Liver (tissue), 9 donors: ENCODE data around the gene NLGN3. TPM values are rescaled to one million over a fixed set of nuclear protein-coding genes. Genes with fewer than 3 reads are reported as not detected.

ENCODE experiments used
- DNase-seq: peaks from one replicate; pipeline ENCODE4 v3.0.0-alpha.2; 2017; ENCODE audit warnings: low spot score
- H3K27ac ChIP-seq, 2 donors: one replicate each; pipeline ENCODE4 v1.7.0; 2013; ENCODE audit warnings: inconsistent platforms in 2 of 2, low read length in 2 of 2, control low read depth in 1 of 2, low read depth in 1 of 2, mild to moderate bottlenecking in 1 of 2
- H3K27me3 ChIP-seq, 4 donors: one replicate each; pipeline versions ENCODE4 v1.6.1 to v1.7.0; 2013; ENCODE audit warnings: low read length in 3 of 4, inconsistent platforms in 1 of 4, mild to moderate bottlenecking in 1 of 4, moderate library complexity in 1 of 4; ENCODE audit not compliant: control insufficient read depth in 4 of 4, insufficient read depth in 4 of 4
- H3K36me3 ChIP-seq, 4 donors: one replicate each; pipeline versions ENCODE4 v1.6.1 to v1.7.0; 2013; ENCODE audit warnings: low read length in 3 of 4, mild to moderate bottlenecking in 3 of 4, low read depth in 1 of 4, moderate library complexity in 1 of 4; ENCODE audit not compliant: control insufficient read depth in 4 of 4, insufficient read depth in 3 of 4
- H3K4me1 ChIP-seq, 4 donors: one replicate each; pipeline versions ENCODE4 v1.6.1 to v1.7.0; 2013; ENCODE audit warnings: low read length in 3 of 4, mild to moderate bottlenecking in 3 of 4, moderate library complexity in 1 of 4; ENCODE audit not compliant: control insufficient read depth in 4 of 4, insufficient read depth in 4 of 4
- H3K4me3 ChIP-seq, 3 donors: one replicate each; pipeline versions ENCODE4 v1.6.1 to v1.7.0; 2013; ENCODE audit warnings: low read length in 3 of 3, control low read depth in 1 of 3, low read depth in 1 of 3, mild to moderate bottlenecking in 1 of 3
- H3K9ac ChIP-seq, 2 donors: one replicate each; pipeline ENCODE4 v1.7.0; 2013; ENCODE audit warnings: low read length in 2 of 2, mild to moderate bottlenecking in 2 of 2, moderate library complexity in 2 of 2, control low read depth in 1 of 2, low read depth in 1 of 2
- H3K9me3 ChIP-seq, 4 donors: one replicate each; pipeline versions ENCODE4 v1.6.1 to v1.7.0; 2013; ENCODE audit warnings: low read length in 3 of 4; ENCODE audit not compliant: control insufficient read depth in 4 of 4
- ATF3 ChIP-seq: IDR thresholded peaks from 2 replicates; pipeline ENCODE4 v1.6.1; 2016; ENCODE audit warnings: antibody characterized with exemption
- FOXA1 ChIP-seq: IDR thresholded peaks from 2 replicates; pipeline ENCODE4 v1.6.1; 2016; ENCODE audit warnings: antibody characterized with exemption
- FOXA2 ChIP-seq: IDR thresholded peaks from 2 replicates; pipeline ENCODE4 v1.6.1; 2016; ENCODE audit warnings: antibody characterized with exemption
- HNF4A ChIP-seq, 2 donors: conservative IDR thresholded peaks; 2 replicates each; pipeline ENCODE4 v1.6.1; 2016; ENCODE audit warnings: antibody characterized with exemption in 2 of 2, mild to moderate bottlenecking in 2 of 2
- HNF4G ChIP-seq: IDR thresholded peaks from 2 replicates; pipeline ENCODE4 v1.6.1; 2016; ENCODE audit warnings: antibody characterized with exemption
- JUND ChIP-seq, 2 donors: IDR thresholded peaks; 2 replicates each; pipeline ENCODE4 v1.6.1; 2016; ENCODE audit warnings: antibody characterized with exemption in 2 of 2
- RAD21 ChIP-seq, 2 donors: IDR thresholded peaks; 2 replicates each; pipeline ENCODE4 v1.6.1; 2016; ENCODE audit warnings: antibody characterized with exemption in 2 of 2, mild to moderate bottlenecking in 2 of 2
- REST ChIP-seq: IDR thresholded peaks from 2 replicates; pipeline ENCODE4 v1.6.1; 2016; ENCODE audit warnings: antibody characterized with exemption, mild to moderate bottlenecking
- RXRA ChIP-seq, 2 donors: IDR thresholded peaks; 2 replicates each; pipeline ENCODE4 v1.6.1; 2017 to 2018; ENCODE audit warnings: antibody characterized with exemption in 2 of 2, mild to moderate bottlenecking in 1 of 2
- YY1 ChIP-seq: IDR thresholded peaks from 2 replicates; pipeline ENCODE4 v1.6.1; 2016; ENCODE audit warnings: antibody characterized with exemption, mild to moderate bottlenecking
- WGBS: extraction: QIAGEN DNeasy Blood & Tissue Kit; methylation state at CpG from one replicate; pipeline ENCODE4 v1.1.7; 2013; 5-methylcytosine and 5-hydroxymethylcytosine counted together
- polyA plus RNA-seq, 2 donors: library from polyadenylated mRNA; stranded (reverse) in 1 of 2; unstranded in 1 of 2; fragments of 200-250 nt in 1 of 2; fragments of >200 nt in 1 of 2; fragmentation: Nextera tagmentation in 1 of 2; extraction: Ambion mirVana in 1 of 2; gene quantifications; one replicate each; pipeline versions ENCODE4 v1.2.1 to v1.2.3, GENCODE V29; 2013 to 2015
- total RNA-seq, 2 donors: library from RNA; depleted of rRNA; stranded (reverse); fragments of >200 nt; gene quantifications; one replicate each; pipeline ENCODE4 v1.2.3, GENCODE V29; 2014
- TF ChIP-seq, protein P1 (sequence below): fragments of 150-350 bp; IDR thresholded peaks from 2 replicates; pipeline ENCODE4 v1.5.1; 2017; ENCODE audit warnings: improper control_type of control experiment, low read depth, low read length; ENCODE audit not compliant: missing input control
- TF ChIP-seq, protein P2 (sequence below): IDR thresholded peaks from 2 replicates; pipeline ENCODE4 v1.6.1; 2016; ENCODE audit warnings: antibody characterized with exemption
- TF ChIP-seq, protein P3 (sequence below): IDR thresholded peaks from 2 replicates; pipeline ENCODE4 v1.6.1; 2016; ENCODE audit warnings: antibody characterized with exemption
- donor health status: healthy.
- donor health status: healthy.
- donor health status: healthy.
- donor health status: healthy.
- donor health status: healthy.

The NLGN3 gene
- total and polyA plus RNA-seq, 4 donors, result 0.11 to 0.23 (median 0.15) TPM

GRCh38 chrX:71160475-71160874 lies 15.8 kb downstream of the NLGN3 start:
- DNase-seq, result no peak
- no peak overlapping the region for H3K4me3 ChIP-seq
- WGBS, result 94% methylated on average over 3 of the region's 3 CpGs
- no peaks in the 10 kb centered on the region for H3K36me3 ChIP-seq
- H3K9me3 ChIP-seq, result no peaks in the 10 kb centered on the region
- no peak overlapping the region for H3K27ac ChIP-seq
- no peaks in the 10 kb centered on the region for H3K27me3 ChIP-seq
- no peaks in the 10 kb centered on the region for H3K4me1 ChIP-seq
- H3K9ac ChIP-seq, result no peak overlapping the region
- TF ChIP-seq ATF3, result no peak
- TF ChIP-seq, protein P1, sequence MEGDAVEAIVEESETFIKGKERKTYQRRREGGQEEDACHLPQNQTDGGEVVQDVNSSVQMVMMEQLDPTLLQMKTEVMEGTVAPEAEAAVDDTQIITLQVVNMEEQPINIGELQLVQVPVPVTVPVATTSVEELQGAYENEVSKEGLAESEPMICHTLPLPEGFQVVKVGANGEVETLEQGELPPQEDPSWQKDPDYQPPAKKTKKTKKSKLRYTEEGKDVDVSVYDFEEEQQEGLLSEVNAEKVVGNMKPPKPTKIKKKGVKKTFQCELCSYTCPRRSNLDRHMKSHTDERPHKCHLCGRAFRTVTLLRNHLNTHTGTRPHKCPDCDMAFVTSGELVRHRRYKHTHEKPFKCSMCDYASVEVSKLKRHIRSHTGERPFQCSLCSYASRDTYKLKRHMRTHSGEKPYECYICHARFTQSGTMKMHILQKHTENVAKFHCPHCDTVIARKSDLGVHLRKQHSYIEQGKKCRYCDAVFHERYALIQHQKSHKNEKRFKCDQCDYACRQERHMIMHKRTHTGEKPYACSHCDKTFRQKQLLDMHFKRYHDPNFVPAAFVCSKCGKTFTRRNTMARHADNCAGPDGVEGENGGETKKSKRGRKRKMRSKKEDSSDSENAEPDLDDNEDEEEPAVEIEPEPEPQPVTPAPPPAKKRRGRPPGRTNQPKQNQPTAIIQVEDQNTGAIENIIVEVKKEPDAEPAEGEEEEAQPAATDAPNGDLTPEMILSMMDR, result no peak
- no peak for TF ChIP-seq FOXA1
- no peak for TF ChIP-seq HNF4A (conservative IDR thresholded peaks at IDR 0.05)
- TF ChIP-seq, protein P2, sequence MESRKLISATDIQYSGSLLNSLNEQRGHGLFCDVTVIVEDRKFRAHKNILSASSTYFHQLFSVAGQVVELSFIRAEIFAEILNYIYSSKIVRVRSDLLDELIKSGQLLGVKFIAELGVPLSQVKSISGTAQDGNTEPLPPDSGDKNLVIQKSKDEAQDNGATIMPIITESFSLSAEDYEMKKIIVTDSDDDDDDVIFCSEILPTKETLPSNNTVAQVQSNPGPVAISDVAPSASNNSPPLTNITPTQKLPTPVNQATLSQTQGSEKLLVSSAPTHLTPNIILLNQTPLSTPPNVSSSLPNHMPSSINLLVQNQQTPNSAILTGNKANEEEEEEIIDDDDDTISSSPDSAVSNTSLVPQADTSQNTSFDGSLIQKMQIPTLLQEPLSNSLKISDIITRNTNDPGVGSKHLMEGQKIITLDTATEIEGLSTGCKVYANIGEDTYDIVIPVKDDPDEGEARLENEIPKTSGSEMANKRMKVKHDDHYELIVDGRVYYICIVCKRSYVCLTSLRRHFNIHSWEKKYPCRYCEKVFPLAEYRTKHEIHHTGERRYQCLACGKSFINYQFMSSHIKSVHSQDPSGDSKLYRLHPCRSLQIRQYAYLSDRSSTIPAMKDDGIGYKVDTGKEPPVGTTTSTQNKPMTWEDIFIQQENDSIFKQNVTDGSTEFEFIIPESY, result no peak
- no peak for TF ChIP-seq RAD21 (IDR thresholded peaks at IDR 0.05)
- TF ChIP-seq HNF4G, result no peak
- no peak for TF ChIP-seq RXRA (IDR thresholded peaks at IDR 0.05)
- TF ChIP-seq REST, result no peak
- no peak for TF ChIP-seq JUND (IDR thresholded peaks at IDR 0.05)
- TF ChIP-seq, protein P3, sequence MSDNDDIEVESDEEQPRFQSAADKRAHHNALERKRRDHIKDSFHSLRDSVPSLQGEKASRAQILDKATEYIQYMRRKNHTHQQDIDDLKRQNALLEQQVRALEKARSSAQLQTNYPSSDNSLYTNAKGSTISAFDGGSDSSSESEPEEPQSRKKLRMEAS, result no peak
- TF ChIP-seq YY1, result no peak

DNA sequence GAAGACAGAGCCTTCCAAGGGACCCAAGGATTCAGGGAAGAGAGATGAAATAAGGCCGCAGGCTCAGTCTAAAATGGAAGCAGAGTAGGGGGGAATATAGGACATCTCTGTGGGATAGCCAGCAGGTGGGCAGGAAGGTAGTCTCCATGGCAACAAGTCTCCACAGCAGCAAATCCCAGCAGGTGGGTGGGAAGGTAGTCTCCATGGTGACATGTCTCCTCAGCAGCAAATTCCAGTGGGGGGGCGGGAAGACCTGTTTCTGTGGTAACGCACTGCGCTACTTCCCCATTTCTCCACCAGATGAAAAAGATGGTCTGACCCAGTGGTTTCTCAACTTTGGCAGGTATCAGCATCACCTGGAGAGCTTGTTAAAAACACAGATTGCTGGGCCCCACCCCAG lies 18.3 kb downstream of the NLGN3 start:
- Histone ChIP-seq H3K36me3 (no peaks in the 10 kb centered on the region), H3K27me3 (no peaks in the 10 kb centered on the region), H3K9ac (no peak overlapping the region), H3K4me3 (no peak overlapping the region), H3K4me1 (no peaks in the 10 kb centered on the region), H3K9me3 (no peaks in the 10 kb centered on the region), H3K27ac (no peak overlapping the region)
- WGBS, result 95% methylated on average over 4 of the region's 4 CpGs
- TF ChIP-seq RAD21 (IDR thresholded peaks at IDR 0.05) (no peak), HNF4A (conservative IDR thresholded peaks at IDR 0.05) (no peak), ATF3 (no peak), FOXA2 (no peak)
- DNase-seq, result no peak
